Thyroid gland (tissue), 4 donors: ENCODE data around the gene ARID4B.

Experiments used
- POLR2A ChIP-seq, 2 donors: fragments of 450-650 bp; IDR thresholded peaks; one replicate each; pipeline ENCODE4 v1.6.1; 2017; ENCODE audit warnings: antibody characterized with exemption in 2 of 2, mild to moderate bottlenecking in 2 of 2, moderate library complexity in 1 of 2
- TF ChIP-seq, protein P1 (sequence below), 6 experiments: fragments of 200-600 bp in 3 of 6; fragments of 450-650 bp in 3 of 6; sonication (generic) in 3 of 6; IDR thresholded peaks; one replicate each; pipeline ENCODE4 v1.5.1; 2016 to 2019; ENCODE audit warnings: antibody characterized with exemption in 6 of 6, mild to moderate bottlenecking in 2 of 6, inconsistent platforms in 1 of 6, moderate library complexity in 1 of 6

GRCh38 chr1:235342039-235342438, 14.1 kb upstream of the ARID4B start:
- TF ChIP-seq, protein P1, sequence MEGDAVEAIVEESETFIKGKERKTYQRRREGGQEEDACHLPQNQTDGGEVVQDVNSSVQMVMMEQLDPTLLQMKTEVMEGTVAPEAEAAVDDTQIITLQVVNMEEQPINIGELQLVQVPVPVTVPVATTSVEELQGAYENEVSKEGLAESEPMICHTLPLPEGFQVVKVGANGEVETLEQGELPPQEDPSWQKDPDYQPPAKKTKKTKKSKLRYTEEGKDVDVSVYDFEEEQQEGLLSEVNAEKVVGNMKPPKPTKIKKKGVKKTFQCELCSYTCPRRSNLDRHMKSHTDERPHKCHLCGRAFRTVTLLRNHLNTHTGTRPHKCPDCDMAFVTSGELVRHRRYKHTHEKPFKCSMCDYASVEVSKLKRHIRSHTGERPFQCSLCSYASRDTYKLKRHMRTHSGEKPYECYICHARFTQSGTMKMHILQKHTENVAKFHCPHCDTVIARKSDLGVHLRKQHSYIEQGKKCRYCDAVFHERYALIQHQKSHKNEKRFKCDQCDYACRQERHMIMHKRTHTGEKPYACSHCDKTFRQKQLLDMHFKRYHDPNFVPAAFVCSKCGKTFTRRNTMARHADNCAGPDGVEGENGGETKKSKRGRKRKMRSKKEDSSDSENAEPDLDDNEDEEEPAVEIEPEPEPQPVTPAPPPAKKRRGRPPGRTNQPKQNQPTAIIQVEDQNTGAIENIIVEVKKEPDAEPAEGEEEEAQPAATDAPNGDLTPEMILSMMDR (IDR thresholded peaks at IDR 0.05): no peak
- no peak for TF ChIP-seq POLR2A (IDR thresholded peaks at IDR 0.05)
